NCI-H1436 (cell line): ENCODE data around the gene TSPAN3.

Experiments used
- DNase-seq: peaks from one replicate; lab custom pipeline; 2025; lab: John Stamatoyannopoulos, UW

Gene TSPAN3

GRCh38 chr15:77009646-77010311 is 61.1 kb downstream of the TSPAN3 start:
- DNase-seq, result no peak

- no peak for DNase-seq
These were observed 61.7 kb downstream of the TSPAN3 start for GRCh38 chr15:77009176-77009575.

- no peak for DNase-seq
These were observed 66.7 kb downstream of the TSPAN3 start for GRCh38 chr15:77004189-77004588.

GRCh38 chr15:77002954-77003912 is 67.7 kb downstream of the TSPAN3 start:
- no peak for DNase-seq

- no peak for DNase-seq
These were observed 68.5 kb downstream of the TSPAN3 start for GRCh38 chr15:77002436-77002835.

GRCh38 chr15:77001966-77002365 is 68.9 kb downstream of the TSPAN3 start:
- DNase-seq, result no peak

- DNase-seq, result no peak
These were observed 69.6 kb downstream of the TSPAN3 start for GRCh38 chr15:77001351-77001750.

- DNase-seq, result no peak
These were observed 70.9 kb downstream of the TSPAN3 start for GRCh38 chr15:76999996-77000395.

- DNase-seq, result no peak
These were observed 72.1 kb downstream of the TSPAN3 start for GRCh38 chr15:76998663-76999285.

GRCh38 chr15:76996526-76997401 is 74.1 kb downstream of the TSPAN3 start:
- DNase-seq, result no peak

GRCh38 chr15:76996076-76996525 is 74.8 kb downstream of the TSPAN3 start:
- no peak for DNase-seq

GRCh38 chr15:76994971-76995945 is 75.7 kb downstream of the TSPAN3 start, which contains the start of gene PSTPIP1:
Gene PSTPIP1 (plus strand): TSS chr15:76995126. CDS start chr15:76995574, 448 bp downstream.
- peak; percentile 56 for DNase-seq

- DNase-seq, result no peak
These were observed 76.4 kb downstream of the TSPAN3 start for GRCh38 chr15:76994496-76994895.

- no peak for DNase-seq
These were observed 76.9 kb downstream of the TSPAN3 start for GRCh38 chr15:76994001-76994400.

- DNase-seq, result no peak
These were observed 77.7 kb downstream of the TSPAN3 start for GRCh38 chr15:76993114-76993725.

GRCh38 chr15:76991741-76992645 is 78.9 kb downstream of the TSPAN3 start:
- no peak for DNase-seq
